CD4-positive, alpha-beta T cell treated with Interleukin-17A for 4 hours (primary cell): ENCODE measurements around the gene RSAD1.

Experiments used
- DNase-seq: peaks from one replicate; pipeline ENCODE4 v3.0.0-alpha.2; 2020; ENCODE audit warnings: mixed read lengths

Gene RSAD1

DNA sequence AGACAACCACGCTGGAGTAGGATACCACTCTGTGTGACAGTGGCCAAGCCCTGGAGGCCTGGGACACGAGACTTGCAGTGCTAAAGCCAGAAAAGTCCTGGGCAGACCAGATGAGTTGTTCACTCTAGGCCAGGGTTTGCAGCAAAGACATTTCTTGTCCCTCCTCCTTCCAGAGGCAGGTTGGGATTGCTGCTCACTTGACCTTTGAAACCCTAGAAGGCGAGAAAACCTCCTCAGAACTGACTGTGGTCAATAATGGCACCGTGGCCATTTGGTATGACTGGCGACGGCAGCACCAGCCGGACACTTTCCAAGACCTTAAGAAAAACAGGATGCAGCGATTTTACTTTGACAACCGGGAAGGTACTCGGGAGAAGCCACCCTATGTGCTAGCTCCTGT is 44.1 kb downstream of the RSAD1 start:
- DNase-seq = no peak

DNA sequence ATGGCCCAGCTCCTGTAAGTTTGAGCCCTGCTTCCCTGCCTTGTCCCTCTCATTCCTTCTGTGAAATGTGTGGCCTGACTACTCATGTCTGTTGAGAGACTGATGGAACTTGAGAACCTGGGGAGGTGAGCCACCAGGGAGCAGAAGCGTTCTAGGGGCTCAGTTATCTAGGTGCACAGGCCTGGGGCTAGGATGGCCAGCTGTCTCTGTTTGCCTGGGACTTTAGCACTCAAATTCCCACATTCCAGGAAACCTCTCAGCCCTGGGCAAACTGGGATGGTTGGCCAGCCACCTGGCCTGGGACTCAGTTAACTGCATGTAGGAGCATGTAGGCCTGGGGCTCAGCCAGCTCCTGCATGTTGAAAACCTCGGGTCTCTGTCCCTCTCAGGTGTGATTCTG is 44.5 kb downstream of the RSAD1 start:
- no peak for DNase-seq

DNA sequence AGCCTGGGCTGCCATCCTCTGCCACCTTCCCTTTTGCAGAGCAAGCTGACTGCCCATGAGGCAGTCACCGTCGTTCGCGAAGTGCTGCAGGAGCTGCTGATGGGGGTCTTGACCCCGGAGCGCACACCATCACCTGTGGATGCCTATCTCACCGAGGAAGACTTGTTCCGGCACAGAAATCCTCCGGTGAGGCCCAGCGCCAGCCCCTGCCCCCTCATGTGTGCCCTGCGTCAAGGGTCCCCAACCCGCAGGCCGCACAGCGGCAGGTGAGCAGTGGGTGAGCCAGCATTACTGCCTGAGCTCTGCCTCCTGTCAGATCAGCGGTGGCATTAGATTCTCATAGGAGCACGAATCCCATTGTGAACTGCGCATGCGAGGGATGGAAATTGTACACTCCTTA is 46.2 kb downstream of the RSAD1 start:
- DNase-seq = no peak

DNA sequence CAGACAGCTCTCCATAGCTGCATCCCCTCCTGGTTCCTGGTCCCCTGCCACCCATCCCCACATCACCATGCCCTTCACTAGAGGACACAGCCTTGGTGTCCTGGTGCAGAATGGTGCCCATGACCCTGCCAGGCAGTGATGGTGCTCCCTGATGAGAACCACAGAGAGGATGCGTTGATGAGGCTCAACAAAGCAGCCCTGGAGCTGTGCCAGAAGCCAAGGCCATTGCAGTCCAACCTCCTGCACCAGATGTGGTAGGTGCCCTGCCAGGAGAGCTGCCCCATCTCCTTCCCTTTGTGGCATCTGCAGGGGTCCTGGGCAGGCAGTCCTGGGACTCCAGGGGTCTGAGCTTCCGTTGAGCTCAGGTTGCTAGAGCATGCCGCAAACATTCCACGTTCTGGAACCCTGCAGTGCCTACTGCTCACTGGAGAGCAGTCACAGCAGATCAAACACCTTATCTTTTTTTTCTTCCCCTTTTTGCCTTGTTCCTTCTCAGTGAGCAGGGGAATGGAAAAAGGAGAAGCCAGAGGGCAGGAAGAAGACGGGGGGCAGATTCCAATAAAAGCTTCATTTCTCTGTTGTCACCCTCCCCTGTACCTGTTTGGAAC is 48.6 kb downstream of the RSAD1 start:
- DNase-seq = no peak

DNA sequence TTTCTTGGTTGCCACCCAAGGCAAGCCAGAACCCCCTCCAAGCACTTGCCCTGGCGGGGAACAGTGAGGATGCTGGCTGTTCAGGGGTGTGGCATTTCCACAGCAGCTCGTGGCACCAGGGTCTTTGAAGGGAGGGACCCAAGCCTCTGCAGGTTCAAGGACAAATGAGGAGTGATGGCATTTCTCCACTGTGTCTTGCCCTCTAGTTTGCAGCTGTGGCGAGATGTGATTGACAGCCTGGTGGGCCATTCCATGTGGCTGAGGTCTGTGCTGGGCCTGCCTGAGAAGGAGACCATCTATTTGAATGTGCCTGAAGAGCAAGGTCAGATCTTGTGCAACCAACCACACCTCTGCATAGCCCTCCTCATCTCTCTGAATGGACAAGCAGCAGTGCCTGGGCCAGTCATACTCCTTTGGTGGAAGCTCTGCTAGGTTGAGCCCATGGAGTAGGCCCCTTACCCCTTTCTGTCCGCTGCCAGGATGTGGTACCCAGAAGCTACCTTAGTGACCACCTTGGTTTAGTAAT is 49.4 kb downstream of the RSAD1 start:
- DNase-seq = no peak

DNA sequence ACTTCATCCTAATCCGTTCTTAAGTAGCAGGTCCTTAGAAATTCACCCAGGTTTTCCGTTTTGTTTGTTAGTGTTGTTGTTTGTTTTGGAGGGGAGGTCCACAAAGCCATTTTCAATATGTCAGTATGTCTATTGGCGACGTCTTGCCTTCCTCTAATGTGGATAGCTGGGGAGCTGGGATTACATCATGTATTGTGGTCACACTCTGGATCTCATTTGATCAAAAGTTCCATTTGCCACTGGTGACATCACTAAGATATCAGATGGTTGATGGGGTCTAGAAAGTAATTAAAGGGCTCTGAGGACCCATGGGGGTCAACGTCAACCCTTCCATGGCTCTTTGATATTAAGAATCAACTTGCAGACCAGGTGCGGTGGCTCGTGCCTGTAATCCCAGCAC is 51.2 kb downstream of the RSAD1 start:
- no peak for DNase-seq

DNA sequence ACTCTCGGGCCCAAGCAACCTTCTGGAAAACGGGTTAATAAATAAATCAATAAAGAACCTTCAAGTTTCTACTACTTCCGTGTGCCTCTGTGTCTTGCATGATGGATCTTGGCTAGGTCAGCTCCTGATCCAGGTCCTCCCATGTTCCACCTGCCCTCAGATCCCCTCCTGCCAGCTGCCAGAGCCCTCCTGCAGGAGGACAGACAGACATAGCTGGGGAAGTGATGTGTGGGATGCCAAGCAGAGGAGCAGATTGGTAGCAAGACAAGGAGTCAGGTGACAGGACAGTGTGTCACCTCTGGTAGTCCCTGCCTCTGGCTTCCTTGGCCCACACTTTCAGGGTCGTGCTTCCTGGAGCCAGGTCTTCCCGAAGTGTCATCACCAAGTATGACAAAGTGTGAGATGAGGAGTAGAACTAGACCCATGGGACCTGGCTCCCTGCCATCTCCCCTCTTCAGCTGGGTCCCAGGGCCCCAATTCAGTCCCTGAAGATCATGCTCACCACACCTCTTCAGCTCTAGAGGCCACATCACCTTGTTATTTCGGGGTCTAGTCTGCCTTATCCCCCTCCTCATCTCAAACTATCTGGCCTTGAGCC is 52.9 kb downstream of the RSAD1 start:
- DNase-seq = no peak

DNA sequence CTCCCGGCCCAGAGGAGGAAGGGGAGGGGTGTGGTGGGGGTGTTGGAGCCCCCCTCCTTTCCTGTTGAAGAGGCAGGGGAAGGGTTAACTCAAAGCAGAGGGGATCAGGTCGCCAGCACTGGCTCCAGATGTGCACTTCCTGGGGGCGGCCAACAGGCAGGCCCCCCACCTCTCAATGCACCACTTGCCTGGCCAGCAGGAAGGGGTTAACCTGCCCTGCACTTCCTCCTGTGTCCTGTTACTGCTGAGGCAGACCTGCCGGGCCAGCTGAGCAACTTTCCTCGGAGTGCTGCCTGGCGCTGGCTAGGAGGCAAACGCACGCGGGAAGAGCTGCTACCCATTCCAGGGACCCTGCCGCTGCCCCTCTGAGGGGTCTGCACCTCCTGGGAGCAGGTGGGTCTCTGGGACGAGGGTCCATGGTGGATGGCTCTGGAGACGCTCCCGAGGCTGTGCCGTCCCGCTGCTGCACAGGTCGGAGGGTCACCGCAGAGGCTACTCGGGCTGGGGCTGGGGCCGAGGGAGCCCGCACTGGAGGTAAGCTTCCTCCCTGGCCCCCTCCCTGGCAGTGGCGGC is 53.9 kb downstream of the RSAD1 start, which contains the start of gene EPN3:
TSS of gene EPN3 (plus strand) at position 284 of the 573 bp plus-strand sequence. CDS start 3,822 bp downstream, outside the sequence.
- no peak for DNase-seq

DNA sequence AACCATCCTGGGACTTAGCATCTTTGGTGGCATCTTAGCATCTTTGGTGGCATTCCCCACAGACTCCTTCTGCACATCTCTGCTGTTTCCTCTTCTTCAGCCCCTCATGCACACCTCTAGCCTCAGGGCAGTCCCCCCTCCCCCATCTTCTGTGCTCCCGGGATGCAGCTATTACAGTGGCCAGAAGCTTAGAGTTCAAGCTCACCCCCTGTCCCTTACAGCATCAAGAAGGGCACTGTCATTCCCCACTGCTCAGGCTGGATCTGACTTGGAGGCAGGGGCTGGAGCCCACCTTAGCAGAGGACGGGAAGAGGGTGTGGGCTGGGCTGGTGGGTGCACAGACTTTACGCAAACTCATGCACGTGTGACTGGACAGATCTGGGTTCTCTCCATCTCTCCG is 54.5 kb downstream of the RSAD1 start:
- no peak for DNase-seq

DNA sequence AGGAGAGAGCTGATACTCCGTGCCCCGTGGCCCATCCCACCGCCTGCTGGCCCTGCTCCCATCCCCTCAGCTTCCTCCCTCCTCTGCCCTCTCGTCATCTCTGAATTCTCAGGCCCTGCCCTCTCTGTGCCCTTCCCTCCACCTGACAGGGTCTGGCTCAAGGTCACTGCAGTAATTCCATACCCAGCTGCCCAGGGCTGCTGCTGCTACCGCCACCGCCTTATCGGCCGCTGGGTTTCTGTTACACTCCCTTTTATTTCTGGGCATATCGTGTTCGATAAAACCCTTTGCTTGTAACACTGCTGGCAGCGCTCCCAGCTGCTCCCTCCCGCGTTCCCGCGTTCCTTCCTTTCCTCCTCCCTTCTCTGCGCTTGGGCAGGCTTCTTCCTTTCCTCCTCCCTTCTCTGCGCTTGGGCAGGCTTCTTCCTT is 55.1 kb downstream of the RSAD1 start:
- no peak for DNase-seq

DNA sequence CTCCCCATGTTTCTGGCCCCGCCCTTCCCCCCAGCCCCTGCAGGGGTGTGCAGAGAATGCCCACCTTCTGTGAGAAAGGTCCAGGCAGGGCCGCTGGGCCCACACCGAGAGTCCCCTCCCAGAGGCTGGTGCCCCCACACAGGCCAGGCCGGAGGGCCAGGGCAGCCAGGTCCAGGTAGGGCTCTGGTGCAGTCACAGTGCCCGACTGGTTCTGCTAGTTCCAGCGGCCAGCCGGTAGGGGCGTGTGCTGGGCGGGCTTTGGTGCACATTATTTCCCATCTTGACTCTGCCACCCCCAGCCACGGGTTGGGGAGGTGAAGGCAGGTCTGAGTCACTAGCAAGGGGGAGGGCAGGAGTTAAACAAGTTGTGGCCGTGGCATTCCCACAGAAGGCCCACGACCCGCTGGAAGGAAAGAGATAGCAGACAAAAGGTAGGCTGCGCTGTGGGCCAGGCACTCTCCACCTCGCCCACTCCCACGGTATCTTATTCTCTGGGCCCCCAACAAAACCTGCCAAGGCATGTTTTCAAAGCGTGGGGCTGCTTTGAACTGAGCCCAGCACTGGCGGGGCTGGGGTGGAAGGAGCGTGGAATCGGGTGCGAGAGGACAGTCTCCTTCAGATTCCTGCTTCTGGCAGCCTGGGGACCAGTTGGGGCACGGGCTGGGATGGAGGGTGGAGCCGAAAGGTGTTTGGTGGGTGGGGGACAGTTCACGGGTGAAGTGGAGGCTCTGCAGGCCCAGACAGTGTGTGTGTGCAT is 55.7 kb downstream of the RSAD1 start:
- peak; percentile 18 for DNase-seq

DNA sequence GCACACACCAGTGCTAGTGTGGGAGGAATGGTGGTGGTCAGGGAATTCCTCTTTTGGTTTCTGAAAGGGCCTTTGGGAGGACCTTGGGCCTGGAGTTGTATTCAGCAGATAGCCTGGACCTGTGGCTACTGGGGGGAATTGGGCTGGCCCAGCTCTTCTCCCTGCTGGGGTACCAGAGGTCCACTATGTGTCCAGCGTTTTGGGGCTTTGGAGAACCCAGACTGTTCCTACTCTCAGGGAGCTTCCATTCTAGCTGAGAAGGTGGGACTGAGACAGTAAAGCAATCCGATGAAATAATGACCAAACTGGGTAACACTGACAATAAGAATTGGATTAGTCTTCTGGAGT is 56.3 kb downstream of the RSAD1 start:
- DNase-seq = no peak

DNA sequence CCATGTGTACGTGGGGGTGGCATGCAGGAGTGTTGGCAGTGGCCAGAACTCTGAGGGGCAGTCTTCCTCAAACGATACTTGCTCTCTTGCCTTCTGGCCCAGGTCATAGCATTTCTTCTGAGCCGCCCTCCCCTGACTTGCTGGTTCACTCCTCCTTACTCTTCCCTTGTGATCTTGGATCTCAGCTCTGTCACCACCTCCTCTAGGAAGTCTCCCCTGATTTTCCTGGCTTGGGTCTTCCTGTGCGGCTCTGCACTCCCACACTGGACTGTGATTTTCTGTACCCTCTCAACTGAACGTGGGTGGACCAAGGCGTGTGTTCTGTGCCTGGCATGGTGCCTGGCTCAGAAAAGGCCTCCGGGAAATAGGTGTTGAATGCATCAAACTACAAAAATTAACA is 56.7 kb downstream of the RSAD1 start:
- DNase-seq = no peak
